ENCODE measurements around the gene STAMBP. TPM values are rescaled to one million over a fixed set of nuclear protein-coding genes. Genes with fewer than 3 reads are reported as not detected.

STAMBP gene
- total RNA-seq, 4 donors from 2014 or later = 22.7 to 1,127 (median 37.3) TPM

- TF ChIP-seq POLR2AphosphoS5 (IDR thresholded peaks at IDR 0.05) (peak in 1 of 3 donors; percentile 16), EP300 (IDR thresholded peaks at IDR 0.05; ENCODE audit: low read depth) (no peak), CTCF (IDR thresholded peaks at IDR 0.05) (no peak), POLR2A (IDR thresholded peaks at IDR 0.05) (no peak)
- H3K36me3 ChIP-seq = peaks cover 0 to 6% (median 0%) of the 10 kb centered on the region in 4 donors
- H3K4me1 ChIP-seq = no peaks in the 10 kb centered on the region
- DNase-seq = no peak
- 79 to 83% methylated on average over 1 to 4 of the region's 4 CpGs for WGBS, 2 donors (ENCODE audit: low coverage in 1 of 2)
- no peaks in the 10 kb centered on the region for H3K9me3 ChIP-seq
- peak overlapping the region in 3 of 4 donors; percentile 41 to 89 (median 54) for H3K27ac ChIP-seq
- H3K4me3 ChIP-seq = no peak overlapping the region
- H3K27me3 ChIP-seq = no peaks in the 10 kb centered on the region
- intact Hi-C loops (cut with DNase I; ENCODE audit: low total_unique reads) (no loop called here), in situ Hi-C loops (cut with MboI; ENCODE audit: low pct_ligation_motif_present in 1 of 4, low pct_unique_long_range_greater_than_20kb in 1 of 4, low sequenced_read_pairs in 3 of 4) (no loop called here)
Observed at GRCh38 chr2:73914667-73915066, 85.9 kb downstream of the STAMBP start.

GRCh38 chr2:73915437-73915993 lies 86.8 kb downstream of the STAMBP start:
- intact Hi-C loops (cut with DNase I; ENCODE audit: low total_unique reads) (no loop called here), in situ Hi-C loops (cut with MboI; ENCODE audit: low pct_ligation_motif_present in 1 of 4, low pct_unique_long_range_greater_than_20kb in 1 of 4, low sequenced_read_pairs in 3 of 4) (no loop called here)
- WGBS, 2 donors (ENCODE audit: low coverage in 1 of 2) = 83 to 92% methylated on average over 4 to 5 of the region's 5 CpGs
- Histone ChIP-seq H3K4me1 (no peaks in the 10 kb centered on the region), H3K4me3 (no peak overlapping the region), H3K36me3 (peaks cover 0 to 6% (median 0%) of the 10 kb centered on the region in 4 donors), H3K27ac (peak overlapping the region in 3 of 4 donors; percentile 41 to 89 (median 54)), H3K9me3 (no peaks in the 10 kb centered on the region), H3K27me3 (no peaks in the 10 kb centered on the region)
- DNase-seq = no peak
- TF ChIP-seq POLR2A (IDR thresholded peaks at IDR 0.05) (no peak), POLR2AphosphoS5 (IDR thresholded peaks at IDR 0.05) (peak in 1 of 3 donors; percentile 26)

- DNase-seq = no peak
- Histone ChIP-seq H3K9me3 (no peaks in the 10 kb centered on the region), H3K27ac (peak overlapping the region in 3 of 4 donors; percentile 11 to 41 (median 36)), H3K4me3 (no peak overlapping the region), H3K4me1 (no peaks in the 10 kb centered on the region), H3K36me3 (peaks cover 0 to 6% (median 0%) of the 10 kb centered on the region in 4 donors), H3K27me3 (no peaks in the 10 kb centered on the region)
- in situ Hi-C loops (cut with MboI; ENCODE audit: low pct_ligation_motif_present in 1 of 4, low pct_unique_long_range_greater_than_20kb in 1 of 4, low sequenced_read_pairs in 3 of 4) (no loop called here), intact Hi-C loops (cut with DNase I; ENCODE audit: low total_unique reads) (no loop called here)
- WGBS, 2 donors (ENCODE audit: low coverage in 1 of 2) = 28 to 40% methylated on average over 2 of the region's 2 CpGs
- TF ChIP-seq POLR2AphosphoS5 (IDR thresholded peaks at IDR 0.05) (peak in 2 of 3 donors; percentile 4 to 68), POLR2A (IDR thresholded peaks at IDR 0.05) (no peak)
Observed at GRCh38 chr2:73916666-73917065, 87.9 kb downstream of the STAMBP start.

- in situ Hi-C loops (cut with MboI; ENCODE audit: low pct_ligation_motif_present in 1 of 4, low pct_unique_long_range_greater_than_20kb in 1 of 4, low sequenced_read_pairs in 3 of 4) = no loop called here
- no peaks in the 10 kb centered on the region for H3K27me3 ChIP-seq
Observed at GRCh38 chr2:73917296-73917695, 88.5 kb downstream of the STAMBP start.

More at GRCh38 chr2:73917296-73917695, 88.5 kb downstream of the STAMBP start:
- no peaks in the 10 kb centered on the region for H3K9me3 ChIP-seq
- H3K27ac ChIP-seq = peak overlapping the region in 3 of 4 donors; percentile 4 to 36 (median 34)
- H3K4me3 ChIP-seq = no peak overlapping the region
- no peaks in the 10 kb centered on the region for H3K4me1 ChIP-seq
- DNase-seq = no peak
- WGBS, 2 donors (ENCODE audit: low coverage in 1 of 2) = 43% methylated on average over 2 of the region's 2 CpGs
- intact Hi-C loops (cut with DNase I; ENCODE audit: low total_unique reads) = no loop called here
- TF ChIP-seq POLR2AphosphoS5 (IDR thresholded peaks at IDR 0.05) = peak in 1 of 3 donors; percentile 54
- no peak for TF ChIP-seq EP300 (IDR thresholded peaks at IDR 0.05; ENCODE audit: low read depth)
- no peak for TF ChIP-seq CTCF (IDR thresholded peaks at IDR 0.05)
- peaks cover 0 to 6% (median 0%) of the 10 kb centered on the region in 4 donors for H3K36me3 ChIP-seq
